Tibial artery (tissue), 4 donors: ENCODE measurements around the gene RIPOR3.
A peak's percentile ranks its signal among the peaks of the same experiment; 100 is the strongest.

Experiments used
- DNase-seq, 2 donors: peaks; one replicate each; pipeline ENCODE4 v3.0.0-alpha.2; 2019
- H3K27ac ChIP-seq, 2 donors: fragments of 200-600 bp; sonication (generic) in 1 of 2; 1 replicate in 1 of 2; 2 replicates in 1 of 2; pipeline ENCODE4 v1.5.1; 2018 to 2019; ENCODE audit warnings: mild to moderate bottlenecking in 1 of 2
- H3K27me3 ChIP-seq, 2 donors: fragments of 200-600 bp; sonication (generic) in 1 of 2; one replicate each; pipeline versions ENCODE4 v1.5.1 to v1.6.0; 2016 to 2019
- H3K36me3 ChIP-seq, 3 donors: fragments of 200-600 bp; sonication (generic) in 2 of 3; one replicate each; pipeline ENCODE4 v1.5.1; 2016 to 2019; ENCODE audit warnings: mild to moderate bottlenecking in 2 of 3
- H3K4me1 ChIP-seq, 4 donors: fragments of 200-600 bp; sonication (generic) in 2 of 4; 1 replicate in 3 of 4; 2 replicates in 1 of 4; pipeline ENCODE4 v1.5.1; 2016 to 2019
- H3K4me3 ChIP-seq, 2 donors: fragments of 200-600 bp; sonication (generic) in 1 of 2; 1 replicate in 1 of 2; 2 replicates in 1 of 2; pipeline ENCODE4 v1.5.1; 2018 to 2019; ENCODE audit warnings: mild to moderate bottlenecking in 2 of 2
- H3K9me3 ChIP-seq, 3 donors: fragments of 200-600 bp; sonication (generic) in 1 of 3; one replicate each; pipeline ENCODE4 v1.5.1; 2016 to 2019
- intact Hi-C: fragments of 100-400 bp; cut with DNase I; formaldehyde crosslinking; loops from one replicate; pipeline ENCODE4 v1.15.0; 2023; ENCODE audit warnings: low total_unique reads
- TF ChIP-seq, protein P1 (sequence below), 2 experiments: fragments of 200-600 bp in 1 of 2; fragments of 450-650 bp in 1 of 2; IDR thresholded peaks; one replicate each; pipeline ENCODE4 v1.5.1; 2017 to 2019; ENCODE audit warnings: antibody characterized with exemption in 2 of 2, mild to moderate bottlenecking in 1 of 2, moderate library complexity in 1 of 2

Gene RIPOR3

DNA sequence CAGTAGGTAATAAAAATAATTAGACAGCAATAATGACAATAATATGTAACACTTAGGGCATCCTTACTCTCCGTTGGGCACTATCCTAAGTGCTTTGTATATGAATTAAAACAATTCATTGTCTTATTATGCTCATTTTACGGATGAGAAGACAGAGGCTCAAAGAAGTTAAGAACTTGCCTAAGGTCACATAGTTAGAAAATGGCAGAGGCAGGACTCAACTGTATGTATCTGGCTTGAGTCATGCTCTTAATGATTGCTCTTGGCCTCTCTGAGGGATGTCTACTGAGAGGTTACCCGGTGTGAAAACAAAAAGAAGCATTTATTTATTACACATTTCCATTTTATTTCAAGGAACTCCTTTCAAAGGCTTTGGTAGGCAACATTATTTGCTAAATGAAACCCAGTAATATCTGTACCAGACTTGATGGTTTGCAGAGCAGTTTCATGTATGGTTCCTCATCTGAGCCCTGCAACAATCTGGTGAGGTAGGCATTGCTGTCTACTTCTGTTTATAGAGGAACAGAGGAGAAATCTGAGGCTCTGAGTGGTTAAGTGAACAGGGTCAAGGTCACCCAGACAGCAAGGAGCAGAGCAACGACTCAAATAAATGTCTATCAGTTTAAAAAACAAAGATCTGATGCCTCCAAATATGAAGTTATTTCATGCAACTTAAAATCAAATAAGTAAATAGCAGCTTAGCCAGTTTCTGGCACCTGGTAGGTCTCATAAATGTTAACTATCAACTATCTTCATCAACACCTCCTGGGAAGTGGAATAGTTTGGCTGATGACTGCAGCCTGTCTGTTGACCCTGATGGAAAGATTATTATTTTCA lies 35.8 kb upstream of the RIPOR3 start:
- Histone ChIP-seq H3K27me3 (no peaks in the 10 kb centered on the region), H3K4me3 (no peak overlapping the region), H3K4me1 (peaks cover 0 to 56% (median 36%) of the 10 kb centered on the region in 4 donors), H3K9me3 (no peaks in the 10 kb centered on the region), H3K27ac (no peak overlapping the region), H3K36me3 (no peaks in the 10 kb centered on the region)
- TF ChIP-seq, protein P1, sequence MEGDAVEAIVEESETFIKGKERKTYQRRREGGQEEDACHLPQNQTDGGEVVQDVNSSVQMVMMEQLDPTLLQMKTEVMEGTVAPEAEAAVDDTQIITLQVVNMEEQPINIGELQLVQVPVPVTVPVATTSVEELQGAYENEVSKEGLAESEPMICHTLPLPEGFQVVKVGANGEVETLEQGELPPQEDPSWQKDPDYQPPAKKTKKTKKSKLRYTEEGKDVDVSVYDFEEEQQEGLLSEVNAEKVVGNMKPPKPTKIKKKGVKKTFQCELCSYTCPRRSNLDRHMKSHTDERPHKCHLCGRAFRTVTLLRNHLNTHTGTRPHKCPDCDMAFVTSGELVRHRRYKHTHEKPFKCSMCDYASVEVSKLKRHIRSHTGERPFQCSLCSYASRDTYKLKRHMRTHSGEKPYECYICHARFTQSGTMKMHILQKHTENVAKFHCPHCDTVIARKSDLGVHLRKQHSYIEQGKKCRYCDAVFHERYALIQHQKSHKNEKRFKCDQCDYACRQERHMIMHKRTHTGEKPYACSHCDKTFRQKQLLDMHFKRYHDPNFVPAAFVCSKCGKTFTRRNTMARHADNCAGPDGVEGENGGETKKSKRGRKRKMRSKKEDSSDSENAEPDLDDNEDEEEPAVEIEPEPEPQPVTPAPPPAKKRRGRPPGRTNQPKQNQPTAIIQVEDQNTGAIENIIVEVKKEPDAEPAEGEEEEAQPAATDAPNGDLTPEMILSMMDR (IDR thresholded peaks at IDR 0.05) = no peak
- intact Hi-C loops = no loop called here
- DNase-seq = no peak

DNA sequence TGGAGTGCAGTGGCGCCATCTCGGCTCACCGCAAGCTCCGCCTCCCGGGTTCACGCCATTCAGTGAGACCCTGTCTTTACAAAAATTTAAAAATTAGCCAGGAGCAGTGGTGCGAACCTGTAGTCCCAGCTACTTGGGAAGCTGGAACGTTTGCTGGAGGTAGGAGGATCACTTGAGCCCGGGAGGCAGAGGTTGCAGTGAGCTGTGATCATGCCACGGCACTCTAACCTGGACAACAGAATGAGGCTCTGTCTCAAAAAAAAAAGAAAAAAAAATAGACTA lies 34.3 kb upstream of the RIPOR3 start:
- TF ChIP-seq, protein P1 (IDR thresholded peaks at IDR 0.05) = no peak
- intact Hi-C loops = no loop called here
- peak overlapping the region; percentile 71 to 82 for H3K27ac ChIP-seq

DNA sequence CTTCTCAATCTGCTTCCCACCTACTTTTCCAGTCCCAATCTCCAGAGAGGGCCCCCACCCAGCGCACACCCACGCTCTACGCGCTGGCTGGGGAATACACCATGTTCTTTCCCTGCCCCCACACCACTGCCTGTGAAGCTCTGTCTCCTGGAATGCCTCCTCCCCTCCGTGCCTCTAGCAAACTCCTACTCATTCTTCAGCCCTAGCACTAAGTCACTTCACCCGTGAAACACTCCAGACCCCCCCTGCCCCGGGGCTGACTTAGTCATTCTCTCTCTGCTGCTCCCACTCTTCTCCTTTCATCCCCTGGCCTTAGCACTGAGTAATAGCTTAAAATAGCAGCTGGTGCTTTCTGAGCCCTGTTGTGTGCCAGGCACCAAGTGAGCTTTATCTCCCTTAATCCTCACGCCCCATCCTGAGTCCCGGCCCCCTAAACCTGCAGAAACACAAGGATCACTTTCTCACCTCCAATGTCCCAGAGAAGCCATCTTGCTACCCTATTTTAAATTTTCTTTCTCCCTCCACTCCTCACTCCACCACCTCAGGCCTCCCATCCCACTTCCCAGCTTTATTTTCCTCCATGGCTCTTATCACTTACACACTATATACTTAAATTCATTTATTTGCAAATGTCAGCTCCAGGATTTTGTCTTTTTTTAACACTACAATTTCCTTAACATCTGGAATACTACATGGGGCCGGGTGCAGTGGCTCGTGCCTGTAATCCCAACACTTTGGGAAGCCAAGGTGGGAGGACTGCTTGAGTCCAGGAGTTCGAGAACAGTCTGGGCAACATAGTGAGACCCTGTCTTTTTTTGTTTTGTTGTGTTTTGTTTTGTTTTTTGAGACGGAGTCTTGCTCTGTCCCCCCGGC lies 33.7 kb upstream of the RIPOR3 start:
- H3K9me3 ChIP-seq = no peaks in the 10 kb centered on the region
- intact Hi-C loops = no loop called here
- peaks cover 0 to 56% (median 31%) of the 10 kb centered on the region in 4 donors for H3K4me1 ChIP-seq
- H3K27ac ChIP-seq = peak overlapping the region; percentile 71 to 82
- H3K36me3 ChIP-seq = no peaks in the 10 kb centered on the region
- no peaks in the 10 kb centered on the region for H3K27me3 ChIP-seq
- TF ChIP-seq, protein P1 (IDR thresholded peaks at IDR 0.05) = no peak
- peak; percentile 89 to 96 for DNase-seq
- no peak overlapping the region for H3K4me3 ChIP-seq

More for the DNA sequence above, 34.3 kb upstream of the RIPOR3 start:
- Histone ChIP-seq H3K4me3 (no peak overlapping the region), H3K9me3 (no peaks in the 10 kb centered on the region), H3K27me3 (no peaks in the 10 kb centered on the region), H3K36me3 (no peaks in the 10 kb centered on the region), H3K4me1 (peaks cover 0 to 60% (median 34%) of the 10 kb centered on the region in 4 donors)
- peak in 1 of 2 donors; percentile 34 for DNase-seq

DNA sequence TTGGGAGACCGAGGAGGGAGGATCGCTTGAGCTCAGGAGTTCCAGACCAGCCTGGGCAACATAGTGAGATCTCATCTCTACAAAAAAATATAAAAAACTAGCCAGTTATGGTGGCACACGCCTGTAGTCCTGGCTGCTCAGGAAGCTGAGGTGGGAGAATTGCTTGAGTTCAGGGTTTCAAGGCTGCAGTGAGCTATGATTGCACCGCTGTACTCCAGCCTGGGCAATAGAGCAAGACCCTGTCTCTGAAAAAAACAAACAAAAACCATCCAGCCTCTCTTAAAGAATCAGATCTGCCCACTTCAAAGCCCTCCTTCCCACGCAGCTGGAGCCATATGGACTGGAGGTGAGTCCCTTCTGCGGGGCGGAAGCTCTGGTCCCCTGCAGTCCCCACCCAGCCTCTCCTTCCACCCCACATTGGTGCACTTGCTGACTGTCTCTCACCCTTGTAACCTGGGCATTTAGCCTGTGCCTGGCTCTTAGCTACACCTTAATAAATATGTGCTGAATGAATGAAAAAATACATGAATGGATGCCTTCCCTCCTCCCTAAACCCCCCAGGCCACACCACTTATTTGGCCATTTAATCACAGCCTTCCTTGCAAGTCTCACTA lies 32.9 kb upstream of the RIPOR3 start:
- Histone ChIP-seq H3K36me3 (no peaks in the 10 kb centered on the region), H3K27ac (peak overlapping the region; percentile 71 to 82), H3K9me3 (no peaks in the 10 kb centered on the region), H3K27me3 (no peaks in the 10 kb centered on the region), H3K4me3 (no peak overlapping the region), H3K4me1 (peaks cover 0 to 54% (median 28%) of the 10 kb centered on the region in 4 donors)
- TF ChIP-seq, protein P1 (IDR thresholded peaks at IDR 0.05) = no peak
- DNase-seq = peak in 1 of 2 donors; percentile 56
- intact Hi-C loops = no loop called here

DNA sequence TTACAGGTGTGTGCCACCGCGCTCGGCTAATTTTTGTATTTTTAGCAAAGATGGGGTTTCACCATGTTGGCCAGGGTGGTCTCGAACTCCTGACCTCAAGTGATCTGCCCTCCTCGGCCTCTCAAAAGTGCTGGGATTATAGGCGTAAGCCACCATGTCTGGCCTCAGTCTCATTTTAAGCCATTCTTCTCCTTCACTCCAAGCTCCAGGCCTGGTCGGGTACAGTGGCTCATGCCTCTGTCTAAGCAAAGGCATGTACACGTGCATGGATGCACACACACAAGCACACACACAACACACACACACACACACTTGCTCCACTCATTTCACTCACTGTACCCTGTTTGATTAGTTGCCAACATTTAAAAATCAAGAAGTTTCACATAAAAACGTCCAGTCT lies 32.3 kb upstream of the RIPOR3 start:
- Histone ChIP-seq H3K9me3 (no peaks in the 10 kb centered on the region), H3K36me3 (no peaks in the 10 kb centered on the region), H3K4me3 (no peak overlapping the region), H3K4me1 (peaks cover 0 to 54% (median 28%) of the 10 kb centered on the region in 4 donors), H3K27ac (peak overlapping the region; percentile 82 to 88), H3K27me3 (no peaks in the 10 kb centered on the region)
- intact Hi-C loops = no loop called here
- peak in 1 of 2 donors; percentile 58 for DNase-seq
- TF ChIP-seq, protein P1 (IDR thresholded peaks at IDR 0.05) = no peak
